T1000 (cell line): ENCODE data around the gene SPACA5.
A peak's percentile ranks its signal among the peaks of the same experiment; 100 is the strongest.
"Not testable (repeated sequence)": the region's sequence is repeated elsewhere in the genome, so short reads cannot be mapped to it uniquely, and the experiment has no call there.

Experiments
- DNase-seq: peaks from one replicate; lab custom pipeline; 2025; ENCODE audit warnings: mixed read lengths; lab: John Stamatoyannopoulos, UW

The SPACA5 gene

GRCh38 chrX:48006688-48007087 is at the start of gene SPACA5:
Gene SPACA5 (plus strand): TSS chrX:48006988. CDS start chrX:48007803, 815 bp downstream.
- not testable (repeated sequence) for DNase-seq

DNA sequence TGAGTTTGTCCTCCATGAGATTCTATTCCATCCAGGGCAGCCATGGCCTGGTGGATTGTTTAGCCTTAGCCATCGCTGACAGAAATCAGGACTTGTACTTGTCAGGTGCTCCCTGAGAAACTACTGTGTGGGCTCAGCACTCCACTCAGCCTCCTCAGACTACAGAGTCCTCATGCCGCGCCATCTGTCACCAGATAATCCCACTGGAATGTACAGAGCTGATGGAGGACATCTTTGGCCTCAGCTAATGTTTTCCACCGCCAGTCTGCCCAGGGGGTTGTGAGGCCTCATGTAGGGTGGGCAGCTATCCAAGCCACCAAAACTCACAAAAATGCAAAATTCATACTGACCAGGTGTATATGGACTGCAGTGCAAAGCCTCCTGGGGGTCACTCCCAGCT is 48.6 kb upstream of the SPACA5 start:
- not testable (repeated sequence) for DNase-seq

DNA sequence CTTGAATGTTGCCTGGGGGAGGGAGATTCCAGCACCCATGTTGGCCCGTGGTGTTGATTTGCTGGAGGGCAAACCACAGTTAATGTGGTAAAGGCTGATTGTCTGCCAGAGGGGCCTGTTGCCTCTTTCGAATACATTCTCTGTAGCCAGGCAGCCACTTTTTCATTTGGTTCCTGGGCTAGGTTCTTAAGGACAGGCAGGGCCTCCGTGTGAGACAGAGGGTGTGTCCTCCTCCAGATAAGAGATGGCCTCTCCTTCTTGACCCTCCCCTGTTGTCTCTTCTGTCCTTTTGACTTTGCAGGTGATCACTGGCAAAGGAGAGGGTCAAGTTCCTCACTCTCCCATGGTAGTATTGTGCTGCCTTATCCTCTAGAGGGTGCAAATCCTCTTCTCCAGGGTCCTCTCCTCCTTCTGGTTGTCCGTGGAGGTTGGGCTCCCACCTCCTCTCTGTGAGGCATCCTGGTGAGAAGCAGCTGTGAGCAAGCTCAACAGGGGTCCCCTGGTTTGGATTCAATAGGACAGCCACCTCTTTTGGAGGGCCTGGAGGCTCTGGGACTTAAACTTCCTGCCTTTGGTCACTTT is 47.9 kb upstream of the SPACA5 start:
- DNase-seq, result no peak

DNA sequence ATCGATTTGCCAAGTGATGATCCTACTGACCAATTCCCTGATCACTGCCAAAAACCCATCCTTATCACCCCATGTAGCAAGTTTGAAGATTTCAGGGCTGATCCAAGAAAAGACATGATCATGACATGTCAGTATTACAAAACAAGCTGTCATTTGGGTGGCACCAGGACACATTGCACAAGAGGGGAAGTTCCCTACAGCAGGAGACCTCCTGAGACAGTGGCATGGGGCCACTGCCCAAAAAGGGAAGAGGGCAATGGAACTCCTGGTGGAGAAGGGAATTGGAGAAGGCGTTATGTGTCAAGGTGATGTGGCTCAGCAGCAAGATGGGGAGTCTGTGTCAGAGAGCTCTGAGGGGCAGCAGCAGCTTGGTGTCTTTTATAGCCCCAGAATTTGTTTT is 46.4 kb upstream of the SPACA5 start:
- DNase-seq, result no peak

DNA sequence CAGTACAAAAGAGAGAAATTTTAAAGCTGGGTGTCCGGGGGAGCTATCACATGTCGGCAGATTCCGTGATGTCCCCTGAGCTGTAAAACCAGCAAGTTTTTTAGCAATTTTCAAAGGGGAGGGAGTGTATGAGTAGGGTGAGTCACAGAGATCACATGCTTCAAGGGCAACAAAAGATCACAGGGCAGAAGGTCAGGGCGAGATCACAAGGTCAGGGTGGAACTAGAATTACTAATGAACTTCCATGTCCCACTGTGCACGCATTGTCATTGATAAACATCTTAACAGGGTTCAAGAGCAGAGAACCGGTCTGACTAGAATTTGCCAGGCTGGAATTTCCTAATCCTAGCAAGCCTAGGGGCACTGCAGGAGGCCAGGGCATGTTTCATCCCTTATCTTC is 45.0 kb upstream of the SPACA5 start:
- DNase-seq, result not testable (repeated sequence)

DNA sequence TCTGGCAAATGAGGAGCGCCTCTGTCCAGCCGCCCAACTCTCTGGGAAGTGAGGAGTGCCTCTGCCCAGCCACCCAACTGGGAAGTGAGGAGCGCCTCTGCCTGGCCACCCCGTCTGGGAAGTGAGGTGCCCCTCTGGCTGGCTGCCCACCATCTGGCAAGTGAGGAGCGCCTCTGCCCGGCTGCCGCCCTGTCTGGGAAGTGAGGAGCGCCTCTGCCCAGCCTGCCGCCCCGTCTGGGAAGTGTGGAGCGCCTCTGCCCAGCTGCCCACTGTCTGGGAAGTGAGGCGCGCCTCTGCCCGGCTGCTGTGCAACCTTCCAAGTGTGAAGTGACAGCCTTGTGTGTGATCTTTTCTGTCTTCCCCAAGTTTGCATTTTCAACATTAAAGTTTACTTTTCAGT is 41.3 kb upstream of the SPACA5 start:
- DNase-seq, result not testable (repeated sequence)

GRCh38 chrX:47973235-47973634 is 33.6 kb upstream of the SPACA5 start:
- no peak for DNase-seq

DNA sequence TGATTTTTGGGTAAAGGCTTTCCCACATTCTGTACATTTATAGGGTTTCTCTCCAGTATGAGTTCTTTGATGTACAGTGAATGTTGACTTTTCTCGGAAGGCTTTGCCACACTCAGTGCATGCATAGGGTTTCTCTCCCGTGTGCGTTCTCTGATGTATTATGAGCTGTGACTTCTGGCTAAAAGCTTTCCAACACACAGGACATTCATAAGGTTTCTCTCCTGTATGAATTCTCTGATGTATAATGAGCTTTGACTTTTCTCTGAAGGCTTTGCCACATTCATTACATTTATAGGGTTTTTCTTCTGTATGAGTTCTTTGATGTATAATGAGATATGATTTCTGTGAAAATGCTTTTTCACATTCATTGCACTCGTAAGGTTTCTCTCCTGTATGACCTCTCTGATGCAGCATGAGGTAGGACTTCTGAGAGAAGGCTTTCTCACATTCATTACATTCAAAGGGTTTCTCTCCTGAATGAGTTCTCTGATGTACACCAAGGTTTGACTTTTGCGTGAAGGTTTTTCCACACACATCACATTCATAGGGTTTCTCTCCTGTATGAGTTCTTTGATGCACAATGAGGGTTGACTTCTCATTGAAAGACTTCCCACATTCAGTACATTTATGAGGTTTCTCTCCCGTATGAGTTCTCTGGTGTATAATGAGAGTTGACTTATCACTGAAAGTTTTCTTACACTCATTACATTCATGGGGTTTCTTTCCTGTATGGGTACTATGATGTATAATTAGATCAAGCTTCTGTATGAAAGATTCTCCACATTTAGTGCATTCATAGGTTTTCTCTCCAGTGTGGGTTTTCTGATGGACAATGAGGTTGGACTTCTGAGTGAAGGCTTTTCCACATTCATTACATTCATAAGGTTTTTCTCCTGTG is 30.3 kb upstream of the SPACA5 start:
- no peak for DNase-seq

GRCh38 chrX:47991263-47992094 is 15.3 kb upstream of the SPACA5 start:
- DNase-seq, result no peak

DNA sequence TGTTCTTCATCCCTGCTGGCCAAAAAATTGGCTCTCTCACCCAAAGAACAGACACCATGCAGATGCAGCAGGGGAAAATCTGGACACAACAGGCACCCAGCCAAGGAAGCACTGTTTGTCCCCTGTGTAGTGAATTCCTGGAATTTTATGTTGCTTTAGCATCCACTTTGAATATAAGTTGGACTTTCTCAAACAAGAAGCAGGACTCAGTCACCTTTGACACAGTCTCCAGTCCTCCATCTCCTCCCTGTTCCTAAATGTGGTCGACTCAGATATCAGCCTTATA is 14.8 kb upstream of the SPACA5 start:
- DNase-seq, result no peak

- no peak for DNase-seq
Measured at GRCh38 chrX:47992669-47993068, 14.1 kb upstream of the SPACA5 start.

GRCh38 chrX:48001260-48001659 is 5.5 kb upstream of the SPACA5 start:
- DNase-seq, result no peak

DNA sequence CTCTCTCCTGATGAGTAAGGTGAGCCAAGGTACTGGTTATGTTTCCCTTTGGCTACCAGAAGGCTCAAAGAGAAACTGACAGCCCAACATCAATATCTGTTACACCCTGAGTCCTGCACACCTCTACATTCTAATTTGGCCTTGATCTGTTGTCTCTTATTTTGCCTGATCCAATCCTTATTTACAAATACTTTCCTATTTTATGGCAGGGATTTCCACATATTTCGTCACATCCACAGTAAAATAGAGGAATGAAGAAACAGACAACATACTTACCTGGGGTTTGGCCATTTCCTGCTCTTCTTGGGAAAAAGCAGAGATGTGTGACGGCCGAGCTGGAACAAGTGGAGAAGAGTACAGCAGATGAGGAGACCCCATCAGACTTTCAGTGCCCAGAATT is 4.5 kb upstream of the SPACA5 start:
- DNase-seq, result no peak

DNA sequence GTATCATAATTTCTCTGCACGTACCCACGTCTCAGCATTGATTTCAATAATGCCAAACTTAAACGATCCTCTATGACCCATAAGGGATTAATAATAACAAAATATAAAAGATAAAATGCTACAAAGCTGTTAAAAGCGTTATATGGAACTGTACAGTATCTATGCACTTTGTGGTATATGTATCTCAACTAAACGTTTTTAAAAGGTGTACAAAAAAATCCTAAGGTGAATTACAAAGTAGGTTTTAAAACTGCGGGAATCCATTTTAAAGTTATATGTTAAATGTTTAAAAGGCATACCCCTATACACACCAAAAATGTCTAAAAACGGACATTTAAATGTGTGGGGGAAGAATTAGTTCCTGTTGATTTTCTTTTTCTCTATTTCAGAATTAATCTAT is 3.9 kb upstream of the SPACA5 start:
- no peak for DNase-seq

DNA sequence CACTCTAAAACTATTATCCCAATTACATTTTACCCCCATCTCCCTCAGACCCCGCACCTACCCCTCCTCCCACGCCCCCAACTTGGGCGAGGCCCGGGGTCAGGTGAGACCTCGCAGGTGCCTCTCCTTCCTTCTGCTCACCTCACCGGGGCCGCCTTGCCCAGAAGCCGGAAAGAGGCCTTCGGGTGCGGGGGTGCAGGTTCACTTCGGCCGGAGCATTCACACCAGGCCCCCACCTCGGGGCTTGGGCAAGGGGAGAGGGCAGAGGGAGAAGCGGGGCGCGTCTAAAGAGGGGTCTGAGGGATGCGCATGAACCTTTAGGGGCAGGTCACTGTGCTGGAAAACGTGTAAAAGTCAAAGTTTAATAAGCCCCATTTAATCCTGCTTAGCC is 3.4 kb upstream of the SPACA5 start:
- no peak for DNase-seq

GRCh38 chrX:48003758-48004457 is 2.9 kb upstream of the SPACA5 start, which contains the start of gene ZNF182:
Gene ZNF182 (minus strand): TSS chrX:48003989. CDS start chrX:48002609, 1,380 bp downstream.
- DNase-seq, result peak; percentile 81

DNA sequence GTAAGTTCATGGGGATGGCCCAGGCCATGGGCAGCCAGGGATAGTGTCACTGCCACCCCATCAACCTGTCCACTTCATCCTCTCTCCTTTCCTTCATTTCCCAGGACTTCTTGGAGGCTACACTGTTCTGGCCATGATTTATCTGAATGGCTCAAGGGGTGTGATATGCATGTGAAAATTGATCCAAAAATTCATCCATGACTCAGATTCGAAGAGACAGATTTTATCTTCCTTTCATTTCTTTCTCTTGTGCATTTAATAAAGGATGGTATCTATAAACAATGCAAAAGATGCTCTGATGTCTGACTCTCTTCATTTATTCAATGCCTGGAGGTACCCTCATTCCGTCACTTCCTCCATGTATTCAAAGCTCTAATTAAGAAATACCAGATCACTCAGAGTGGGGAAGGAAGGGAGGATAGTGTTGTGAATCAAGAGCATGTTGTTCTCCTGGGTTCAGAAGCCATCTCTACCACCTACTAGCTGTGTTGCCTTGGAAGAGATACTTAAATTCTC is 2.7 kb downstream of the SPACA5 start:
- DNase-seq, result not testable (repeated sequence)

GRCh38 chrX:48016583-48017310 is 10.0 kb downstream of the SPACA5 start:
- not testable (repeated sequence) for DNase-seq

- not testable (repeated sequence) for DNase-seq
Measured at GRCh38 chrX:48019892-48020291, 13.1 kb downstream of the SPACA5 start.

- not testable (repeated sequence) for DNase-seq
Measured at GRCh38 chrX:48020472-48020871, 13.7 kb downstream of the SPACA5 start.
